PC-9 (cell line): ENCODE measurements around the gene LRRC8A. TPM values are rescaled to one million over a fixed set of nuclear protein-coding genes. Genes with fewer than 3 reads are reported as not detected.

Source experiments
- BruUV-seq: library from RNA; stranded (reverse); fragments of 400-500 nt; replicated peaks from 2 replicates; lab custom pipeline; 2021; lab: Mats Ljungman, UMichigan
- CTCF ChIA-PET: fragments of 300-600 bp; sonication (Branson Sonifier 250); formaldehyde crosslinking; loops from one replicate; lab custom pipeline; 2022; ENCODE audit warnings: antibody characterized with exemption; lab: Charles Lee
- POLR2A ChIA-PET: fragments of 300-600 bp; sonication (Branson Sonifier 250); formaldehyde crosslinking; loops from one replicate; lab custom pipeline; 2022; ENCODE audit warnings: antibody characterized with exemption; ENCODE audit not compliant: unreplicated experiment; lab: Charles Lee
- DNase-seq, 2 experiments: peaks; one replicate each; pipeline versions ENCODE4 v3.0.0 to v3.0.0-alpha.2; 2015 to 2022; ENCODE audit warnings: mixed read lengths in 1 of 2
- H2AFZ ChIP-seq: fragments of 200-600 bp; sonication (generic); 2 replicates; pipeline ENCODE4 v1.8.1; 2017; ENCODE audit warnings: antibody characterized with exemption
- H3F3A ChIP-seq: fragments of 200-600 bp; sonication (generic); 2 replicates; pipeline ENCODE4 v1.8.1; 2017; ENCODE audit warnings: antibody characterized with exemption, mild to moderate bottlenecking, low read depth; ENCODE audit not compliant: insufficient read depth
- H3K27ac ChIP-seq: fragments of 200-600 bp; sonication (generic); 2 replicates; pipeline ENCODE4 v1.6.1; 2016; ENCODE audit warnings: mixed run types
- H3K27me3 ChIP-seq: fragments of 200-600 bp; sonication (generic); 2 replicates; pipeline ENCODE4 v1.6.1; 2016; ENCODE audit warnings: low read depth, mixed run types; ENCODE audit not compliant: insufficient read depth
- H3K36me3 ChIP-seq: fragments of 200-600 bp; sonication (generic); 2 replicates; pipeline ENCODE4 v1.6.1; 2016; ENCODE audit warnings: low read depth, mixed run types
- H3K4me1 ChIP-seq: fragments of 200-600 bp; sonication (generic); replicated peaks from 2 replicates; pipeline ENCODE4 v1.6.1; 2016; ENCODE audit warnings: mixed run types; ENCODE audit not compliant: insufficient read depth
- H3K4me2 ChIP-seq: fragments of 200-600 bp; sonication (generic); 2 replicates; pipeline ENCODE4 v1.6.1; 2017; ENCODE audit warnings: mixed run types
- H3K4me3 ChIP-seq: fragments of 200-600 bp; sonication (generic); 2 replicates; pipeline ENCODE4 v1.6.1; 2016; ENCODE audit warnings: mixed run types
- H3K79me2 ChIP-seq: fragments of 200-600 bp; sonication (generic); 2 replicates; pipeline ENCODE4 v1.6.1; 2017; ENCODE audit warnings: low read depth, mixed run types
- H3K9me2 ChIP-seq: fragments of 200-600 bp; sonication (generic); 2 replicates; pipeline ENCODE4 v1.8.1; 2017; ENCODE audit warnings: mild to moderate bottlenecking; ENCODE audit not compliant: insufficient read depth
- H3K9me3 ChIP-seq: fragments of 200-600 bp; sonication (generic); 2 replicates; pipeline ENCODE4 v1.8.1; 2016; ENCODE audit warnings: low read depth; ENCODE audit not compliant: insufficient read depth
- H4K20me1 ChIP-seq: fragments of 200-600 bp; sonication (generic); 2 replicates; pipeline ENCODE4 v1.8.1; 2017; ENCODE audit not compliant: insufficient read depth
- EZH2 ChIP-seq: fragments of 200-600 bp; sonication (generic); IDR thresholded peaks from 2 replicates; pipeline ENCODE4 v1.8.0; 2017; ENCODE audit warnings: antibody characterized with exemption, low read depth
- intact Hi-C: fragments of 100-400 bp; cut with micrococcal nuclease; formaldehyde crosslinking; loops from one replicate; pipeline ENCODE4 v1.10.0; 2022; ENCODE audit not compliant: unreplicated experiment
- total RNA-seq: library from RNA; stranded (reverse); gene quantifications from 2 replicates; pipeline ENCODE4 v1.2.3, GENCODE V29; 2021
- TF ChIP-seq, protein P1 (sequence below): fragments of 200-600 bp; sonication (generic); conservative IDR thresholded peaks from 2 replicates; pipeline ENCODE4 v1.6.1; 2017; ENCODE audit warnings: mixed run types, antibody characterized with exemption, mild to moderate bottlenecking, moderate library complexity

LRRC8A gene
- total RNA-seq, 1 experiment from 2014 or later: 90.3 TPM

- Histone ChIP-seq H3K9me2 (no peaks in the 10 kb centered on the region), H3K27me3 (no peaks in the 10 kb centered on the region), H3F3A (peaks cover 39% of the 10 kb centered on the region), H3K4me3 (no peak overlapping the region), H3K79me2 (peaks cover 48% of the 10 kb centered on the region), H3K4me1 (peaks cover 44% of the 10 kb centered on the region), H3K4me2 (no peak overlapping the region), H3K36me3 (peaks cover 15% of the 10 kb centered on the region; the same call in 1 of the 2 replicates), H2AFZ (no peak overlapping the region), H3K9me3 (no peaks in the 10 kb centered on the region), H4K20me1 (no peaks in the 10 kb centered on the region), H3K27ac (peak overlapping the region; percentile 96; the same call in 1 of the 2 replicates)
- TF ChIP-seq EZH2: no peak
- TF ChIP-seq, protein P1, sequence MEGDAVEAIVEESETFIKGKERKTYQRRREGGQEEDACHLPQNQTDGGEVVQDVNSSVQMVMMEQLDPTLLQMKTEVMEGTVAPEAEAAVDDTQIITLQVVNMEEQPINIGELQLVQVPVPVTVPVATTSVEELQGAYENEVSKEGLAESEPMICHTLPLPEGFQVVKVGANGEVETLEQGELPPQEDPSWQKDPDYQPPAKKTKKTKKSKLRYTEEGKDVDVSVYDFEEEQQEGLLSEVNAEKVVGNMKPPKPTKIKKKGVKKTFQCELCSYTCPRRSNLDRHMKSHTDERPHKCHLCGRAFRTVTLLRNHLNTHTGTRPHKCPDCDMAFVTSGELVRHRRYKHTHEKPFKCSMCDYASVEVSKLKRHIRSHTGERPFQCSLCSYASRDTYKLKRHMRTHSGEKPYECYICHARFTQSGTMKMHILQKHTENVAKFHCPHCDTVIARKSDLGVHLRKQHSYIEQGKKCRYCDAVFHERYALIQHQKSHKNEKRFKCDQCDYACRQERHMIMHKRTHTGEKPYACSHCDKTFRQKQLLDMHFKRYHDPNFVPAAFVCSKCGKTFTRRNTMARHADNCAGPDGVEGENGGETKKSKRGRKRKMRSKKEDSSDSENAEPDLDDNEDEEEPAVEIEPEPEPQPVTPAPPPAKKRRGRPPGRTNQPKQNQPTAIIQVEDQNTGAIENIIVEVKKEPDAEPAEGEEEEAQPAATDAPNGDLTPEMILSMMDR: no peak
- intact Hi-C loops: loop anchor here (5.0 kb wide), 1 partner anchor 223 kb away; the partner anchor contains the start of gene SET
- no TSS peak for BruUV-seq
- DNase-seq: no peak
- CTCF ChIA-PET: interaction anchor here (0.5 kb wide), 1 partner anchor 192 kb away, joined by 3 read pairs; no protein-coding TSS in a partner anchor
- POLR2A ChIA-PET: no interaction called here
Observed at GRCh38 chr9:128909859-128910258, 27.9 kb downstream of the LRRC8A start.

GRCh38 chr9:128910906-128911305, 29.0 kb downstream of the LRRC8A start:
- Histone ChIP-seq H3F3A (peaks cover 36% of the 10 kb centered on the region), H4K20me1 (no peaks in the 10 kb centered on the region), H3K27ac (peak overlapping the region; percentile 96), H3K4me3 (no peak overlapping the region), H3K27me3 (no peaks in the 10 kb centered on the region), H3K4me1 (peaks cover 44% of the 10 kb centered on the region), H3K79me2 (peaks cover 46% of the 10 kb centered on the region), H3K9me2 (no peaks in the 10 kb centered on the region), H2AFZ (no peak overlapping the region), H3K9me3 (no peaks in the 10 kb centered on the region), H3K4me2 (peak overlapping the region; percentile 73), H3K36me3 (peaks cover 15% of the 10 kb centered on the region; the same call in 1 of the 2 replicates)
- POLR2A ChIA-PET: interaction anchor here (0.5 to 0.7 kb wide), 4 partner anchors 9 to 603 kb away, joined by 3 to 20 read pairs (median 6); no protein-coding TSS in a partner anchor
- intact Hi-C loops: loop anchor here (5.0 kb wide), 1 partner anchor 224 kb away; the partner anchor contains the start of gene SET
- CTCF ChIA-PET: interaction anchor here (0.5 to 0.6 kb wide), 2 partner anchors 15 to 757 kb away, joined by 3 to 11 read pairs; no protein-coding TSS in a partner anchor
- TF ChIP-seq, protein P1: no peak
- TF ChIP-seq EZH2: no peak
- DNase-seq: peak in 1 of 2 experiments; percentile 31
- no TSS peak for BruUV-seq

DNA sequence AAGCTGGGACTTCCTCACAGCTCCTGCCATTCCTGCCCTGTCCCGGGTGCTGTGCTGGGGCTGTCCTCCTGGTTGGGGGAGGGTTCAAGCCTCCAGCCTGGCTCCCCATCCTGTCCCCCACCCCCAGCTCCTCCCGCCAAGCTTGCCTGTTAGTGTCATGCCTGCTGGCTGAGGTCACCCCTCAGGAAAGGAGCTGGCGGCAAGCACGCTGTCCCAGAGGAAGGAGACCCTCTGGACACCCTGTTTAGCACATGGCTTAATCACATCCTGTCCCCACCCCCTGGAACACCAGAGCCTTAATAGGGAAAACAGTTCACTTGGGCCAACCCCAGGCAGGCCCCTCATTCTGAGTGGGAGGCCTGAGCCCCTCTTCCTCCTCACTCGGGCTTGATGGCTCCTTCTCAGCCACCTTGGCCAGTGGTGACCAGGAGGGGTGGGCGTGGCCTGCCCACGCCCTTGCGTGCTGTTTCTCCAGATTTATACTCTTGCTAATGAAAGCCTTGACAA, 29.6 kb downstream of the LRRC8A start:
- peak; percentile 64 to 81 for DNase-seq
- no peaks in the 10 kb centered on the region for H3K9me2 ChIP-seq
- peak overlapping the region; percentile 7; the same call in 1 of the 2 replicates for H3K4me3 ChIP-seq
- no peak overlapping the region for H2AFZ ChIP-seq
- peaks cover 46% of the 10 kb centered on the region for H3K79me2 ChIP-seq
- H3K4me2 ChIP-seq: peak overlapping the region; percentile 73
- TF ChIP-seq, protein P1: no peak
- TF ChIP-seq EZH2: no peak
- H3K27me3 ChIP-seq: no peaks in the 10 kb centered on the region
- peak overlapping the region; percentile 96 for H3K27ac ChIP-seq
- peaks cover 15% of the 10 kb centered on the region; the same call in 1 of the 2 replicates for H3K36me3 ChIP-seq
- no peaks in the 10 kb centered on the region for H4K20me1 ChIP-seq
- no TSS peak for BruUV-seq
- POLR2A ChIA-PET: interaction anchor here (0.5 to 0.7 kb wide), 4 partner anchors 10 to 604 kb away, joined by 3 to 20 read pairs (median 4); partner anchors contain the start of gene KYAT1
- CTCF ChIA-PET: interaction anchor here (0.6 kb wide), 1 partner anchor 16 kb away, joined by 3 read pairs; no protein-coding TSS in a partner anchor
- intact Hi-C loops: loop anchor here (1.0 to 5.0 kb wide), 5 partner anchors 9 to 224 kb away; partner anchors contain the start of genes KYAT1 and SET
- H3F3A ChIP-seq: peaks cover 35% of the 10 kb centered on the region
- peaks cover 44% of the 10 kb centered on the region for H3K4me1 ChIP-seq
- no peaks in the 10 kb centered on the region for H3K9me3 ChIP-seq
